Activated CD4-positive, alpha-beta T cell treated with anti-CD3 and anti-CD28 coated beads, Interleukin-2, amount 50 U/mL, for 48 hours (primary cell): ENCODE results near the gene GPR139.

Experiments used
- DNase-seq, 2 experiments: peaks; one replicate each; pipeline ENCODE4 v3.0.0-alpha.2; 2020

GPR139 gene

GRCh38 chr16:20051611-20052010 is 22.1 kb downstream of the GPR139 start:
- no peak for DNase-seq

GRCh38 chr16:20051147-20051546 is 22.5 kb downstream of the GPR139 start:
- DNase-seq, result no peak

GRCh38 chr16:20049831-20050230 is 23.9 kb downstream of the GPR139 start:
- DNase-seq, result no peak

- DNase-seq, result no peak
These were observed 27.8 kb downstream of the GPR139 start for GRCh38 chr16:20045886-20046285.

GRCh38 chr16:20042848-20043247 is 30.8 kb downstream of the GPR139 start:
- no peak for DNase-seq

- no peak for DNase-seq
These were observed 31.6 kb downstream of the GPR139 start for GRCh38 chr16:20041924-20042596.

- DNase-seq, result no peak
These were observed 33.7 kb downstream of the GPR139 start for GRCh38 chr16:20040011-20040410.

- DNase-seq, result no peak
These were observed 44.1 kb downstream of the GPR139 start for GRCh38 chr16:20029611-20030010.

GRCh38 chr16:20026361-20027072 is 47.2 kb downstream of the GPR139 start:
- DNase-seq, result no peak

GRCh38 chr16:20023190-20023589 is 50.5 kb downstream of the GPR139 start:
- no peak for DNase-seq

- no peak for DNase-seq
These were observed 52.7 kb downstream of the GPR139 start for GRCh38 chr16:20020976-20021375.

GRCh38 chr16:20020083-20020482 is 53.6 kb downstream of the GPR139 start:
- DNase-seq, result no peak

- no peak for DNase-seq
These were observed 57.5 kb downstream of the GPR139 start for GRCh38 chr16:20016234-20016633.

GRCh38 chr16:20004931-20005330 is 68.8 kb downstream of the GPR139 start:
- DNase-seq, result no peak

- DNase-seq, result no peak
These were observed 70.8 kb downstream of the GPR139 start for GRCh38 chr16:20002936-20003335.

- no peak for DNase-seq
These were observed 71.6 kb downstream of the GPR139 start for GRCh38 chr16:20001856-20002707.

- DNase-seq, result no peak
These were observed 76.0 kb downstream of the GPR139 start for GRCh38 chr16:19997734-19998133.

GRCh38 chr16:19997264-19997663 is 76.4 kb downstream of the GPR139 start:
- DNase-seq, result no peak

GRCh38 chr16:19994466-19995170 is 79.1 kb downstream of the GPR139 start:
- DNase-seq, result no peak

- DNase-seq, result no peak
These were observed 82.1 kb downstream of the GPR139 start for GRCh38 chr16:19991614-19992013.

- no peak for DNase-seq
These were observed 89.6 kb downstream of the GPR139 start for GRCh38 chr16:19984135-19984534.
